Upper lobe of left lung (tissue), 4 donors: Measurements from ENCODE around the gene TMEM138.

ENCODE experiments used
- POLR2A ChIP-seq, 4 donors: fragments of 450-650 bp; IDR thresholded peaks; one replicate each; pipeline ENCODE4 v1.5.1; 2016 to 2017; ENCODE audit warnings: antibody characterized with exemption in 4 of 4, mild to moderate bottlenecking in 2 of 4
- POLR2AphosphoS5 ChIP-seq, 2 donors: sonication (generic); formaldehyde crosslinking; IDR thresholded peaks; one replicate each; pipeline ENCODE4 v1.5.1; 2017; ENCODE audit warnings: antibody characterized with exemption in 2 of 2
- TF ChIP-seq, protein P1 (sequence below), 6 experiments: fragments of 450-650 bp in 4 of 6; fragments of 200-600 bp in 2 of 6; sonication (generic) in 2 of 6; IDR thresholded peaks; one replicate each; pipeline ENCODE4 v1.5.1; 2016 to 2019; ENCODE audit warnings: antibody characterized with exemption in 6 of 6

DNA sequence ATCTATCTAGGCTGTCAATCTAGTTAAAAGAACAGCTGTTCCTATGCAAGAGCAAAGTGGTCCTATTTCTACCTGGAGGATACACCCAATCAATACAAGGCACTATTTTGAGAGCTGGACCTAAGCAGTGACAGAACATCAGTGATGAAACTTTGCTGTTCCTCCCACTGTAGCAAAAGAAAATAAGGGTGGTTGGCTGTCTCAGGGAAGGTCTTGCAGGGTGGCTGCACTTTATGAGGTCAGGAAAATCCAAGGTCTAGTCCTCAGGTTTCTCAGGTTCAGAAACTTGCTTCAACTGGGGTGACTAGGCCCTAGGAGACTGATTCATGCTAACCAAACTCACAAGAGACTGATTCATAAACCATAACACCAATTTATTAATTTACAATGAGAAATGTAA, 56.0 kb downstream of the TMEM138 start:
- TF ChIP-seq, protein P1, sequence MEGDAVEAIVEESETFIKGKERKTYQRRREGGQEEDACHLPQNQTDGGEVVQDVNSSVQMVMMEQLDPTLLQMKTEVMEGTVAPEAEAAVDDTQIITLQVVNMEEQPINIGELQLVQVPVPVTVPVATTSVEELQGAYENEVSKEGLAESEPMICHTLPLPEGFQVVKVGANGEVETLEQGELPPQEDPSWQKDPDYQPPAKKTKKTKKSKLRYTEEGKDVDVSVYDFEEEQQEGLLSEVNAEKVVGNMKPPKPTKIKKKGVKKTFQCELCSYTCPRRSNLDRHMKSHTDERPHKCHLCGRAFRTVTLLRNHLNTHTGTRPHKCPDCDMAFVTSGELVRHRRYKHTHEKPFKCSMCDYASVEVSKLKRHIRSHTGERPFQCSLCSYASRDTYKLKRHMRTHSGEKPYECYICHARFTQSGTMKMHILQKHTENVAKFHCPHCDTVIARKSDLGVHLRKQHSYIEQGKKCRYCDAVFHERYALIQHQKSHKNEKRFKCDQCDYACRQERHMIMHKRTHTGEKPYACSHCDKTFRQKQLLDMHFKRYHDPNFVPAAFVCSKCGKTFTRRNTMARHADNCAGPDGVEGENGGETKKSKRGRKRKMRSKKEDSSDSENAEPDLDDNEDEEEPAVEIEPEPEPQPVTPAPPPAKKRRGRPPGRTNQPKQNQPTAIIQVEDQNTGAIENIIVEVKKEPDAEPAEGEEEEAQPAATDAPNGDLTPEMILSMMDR (IDR thresholded peaks at IDR 0.05), result no peak
- TF ChIP-seq POLR2AphosphoS5 (IDR thresholded peaks at IDR 0.05) (no peak), POLR2A (IDR thresholded peaks at IDR 0.05) (no peak)
